Astrocyte (in vitro differentiated cells and primary cell): ENCODE results near the gene GMDS.

Experiments
- EZH2 ChIP-seq: IDR thresholded peaks from 2 replicates; pipeline ENCODE4 v1.6.1; 2012; ENCODE audit warnings: mild to moderate bottlenecking, low read length, inconsistent platforms; ENCODE audit not compliant: insufficient read depth
- TF ChIP-seq, protein P1 (sequence below): IDR thresholded peaks from 2 replicates; pipeline ENCODE4 v1.5.1; 2011; ENCODE audit warnings: low read depth, mild to moderate bottlenecking, inconsistent platforms, low read length, moderate library complexity; ENCODE audit not compliant: insufficient read depth

DNA sequence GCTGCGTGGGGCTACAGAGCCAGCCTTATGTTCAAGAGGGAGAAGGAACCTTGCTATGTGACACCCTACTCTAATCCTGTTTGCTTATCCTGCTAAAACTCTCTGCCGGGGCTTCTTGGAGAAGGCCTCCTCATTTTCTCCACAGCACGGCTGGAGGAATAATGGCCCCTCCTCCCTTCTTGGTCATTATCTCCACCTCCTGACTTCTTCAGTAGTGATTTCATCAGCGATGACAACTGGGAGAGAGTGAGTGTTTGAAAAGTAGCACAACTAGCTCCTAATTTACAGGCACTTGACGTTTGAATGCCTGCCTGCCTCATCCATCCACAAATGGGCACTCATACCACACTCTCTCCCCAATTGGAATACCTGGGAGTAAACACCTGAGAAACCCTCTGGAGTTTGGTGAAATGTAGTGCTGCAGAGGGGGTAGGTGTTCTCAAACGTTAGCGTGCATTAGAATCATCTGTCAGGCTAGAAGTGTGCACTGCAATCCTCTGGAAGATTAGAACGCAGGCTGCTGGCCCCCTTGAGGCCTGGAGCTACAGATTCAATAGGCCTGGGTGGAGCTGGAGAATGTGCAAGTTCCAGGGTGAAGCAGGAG, 487.2 kb downstream of the GMDS start:
- TF ChIP-seq, protein P1, sequence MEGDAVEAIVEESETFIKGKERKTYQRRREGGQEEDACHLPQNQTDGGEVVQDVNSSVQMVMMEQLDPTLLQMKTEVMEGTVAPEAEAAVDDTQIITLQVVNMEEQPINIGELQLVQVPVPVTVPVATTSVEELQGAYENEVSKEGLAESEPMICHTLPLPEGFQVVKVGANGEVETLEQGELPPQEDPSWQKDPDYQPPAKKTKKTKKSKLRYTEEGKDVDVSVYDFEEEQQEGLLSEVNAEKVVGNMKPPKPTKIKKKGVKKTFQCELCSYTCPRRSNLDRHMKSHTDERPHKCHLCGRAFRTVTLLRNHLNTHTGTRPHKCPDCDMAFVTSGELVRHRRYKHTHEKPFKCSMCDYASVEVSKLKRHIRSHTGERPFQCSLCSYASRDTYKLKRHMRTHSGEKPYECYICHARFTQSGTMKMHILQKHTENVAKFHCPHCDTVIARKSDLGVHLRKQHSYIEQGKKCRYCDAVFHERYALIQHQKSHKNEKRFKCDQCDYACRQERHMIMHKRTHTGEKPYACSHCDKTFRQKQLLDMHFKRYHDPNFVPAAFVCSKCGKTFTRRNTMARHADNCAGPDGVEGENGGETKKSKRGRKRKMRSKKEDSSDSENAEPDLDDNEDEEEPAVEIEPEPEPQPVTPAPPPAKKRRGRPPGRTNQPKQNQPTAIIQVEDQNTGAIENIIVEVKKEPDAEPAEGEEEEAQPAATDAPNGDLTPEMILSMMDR = no peak
- no peak for TF ChIP-seq EZH2
